Trophoblast cell (in vitro differentiated cells and primary cell): ENCODE measurements around the gene SLC27A2.

Experiments used
- DNase-seq, 2 donors: peaks; one replicate each; pipeline ENCODE4 v3.0.0-alpha.2; 2016
- H2AFZ ChIP-seq: 2 replicates; pipeline ENCODE4 v1.6.1; 2013; ENCODE audit warnings: low read length, moderate library complexity, mild to moderate bottlenecking; ENCODE audit not compliant: insufficient read depth, poor library complexity
- H2AK5ac ChIP-seq: 2 replicates; pipeline ENCODE4 v1.6.1; 2013; ENCODE audit warnings: mild to moderate bottlenecking, low read length
- H2BK120ac ChIP-seq: 2 replicates; pipeline ENCODE4 v1.6.1; 2013; ENCODE audit warnings: low read length, mild to moderate bottlenecking, moderate library complexity; ENCODE audit not compliant: insufficient read depth, poor library complexity
- H2BK12ac ChIP-seq: 2 replicates; pipeline ENCODE4 v1.6.1; 2013; ENCODE audit warnings: mild to moderate bottlenecking, low read length, moderate library complexity
- H2BK5ac ChIP-seq: 2 replicates; pipeline ENCODE4 v1.6.1; 2013; ENCODE audit warnings: low read length, low read depth, moderate library complexity, mild to moderate bottlenecking; ENCODE audit not compliant: poor library complexity
- H3K14ac ChIP-seq: 2 replicates; pipeline ENCODE4 v1.6.1; 2013; ENCODE audit warnings: mild to moderate bottlenecking, low read length
- H3K18ac ChIP-seq: 2 replicates; pipeline ENCODE4 v1.6.1; 2013; ENCODE audit warnings: mild to moderate bottlenecking, low read length
- H3K23ac ChIP-seq: 2 replicates; pipeline ENCODE4 v1.6.1; 2013; ENCODE audit warnings: low read length
- H3K27ac ChIP-seq: 2 replicates; pipeline ENCODE4 v1.5.1; 2013; ENCODE audit warnings: low read depth, mild to moderate bottlenecking, inconsistent platforms, low read length, moderate library complexity
- H3K27me3 ChIP-seq: 2 replicates; pipeline ENCODE4 v1.6.1; 2013; ENCODE audit warnings: inconsistent platforms, mild to moderate bottlenecking, low read length, moderate library complexity; ENCODE audit not compliant: insufficient read depth
- H3K36me3 ChIP-seq, 2 experiments: 1 replicate in 1 of 2; 2 replicates in 1 of 2; pipeline ENCODE4 v1.6.1; 2013; ENCODE audit warnings: low read length in 2 of 2, mild to moderate bottlenecking in 2 of 2, moderate library complexity in 1 of 2; ENCODE audit not compliant: insufficient read depth in 2 of 2, control insufficient read depth in 1 of 2
- H3K4ac ChIP-seq: 2 replicates; pipeline ENCODE4 v1.6.1; 2013; ENCODE audit warnings: low read depth, mild to moderate bottlenecking, low read length, moderate library complexity
- H3K4me1 ChIP-seq, 2 experiments: 1 replicate in 1 of 2; 2 replicates in 1 of 2; pipeline ENCODE4 v1.6.1; 2013; ENCODE audit warnings: low read length in 2 of 2, mild to moderate bottlenecking in 2 of 2, moderate library complexity in 1 of 2; ENCODE audit not compliant: insufficient read depth in 2 of 2, control insufficient read depth in 1 of 2
- H3K4me2 ChIP-seq: 2 replicates; pipeline ENCODE4 v1.6.1; 2013; ENCODE audit warnings: inconsistent platforms, mild to moderate bottlenecking, low read length, moderate library complexity
- H3K4me3 ChIP-seq: 2 replicates; pipeline ENCODE4 v1.5.1; 2013; ENCODE audit warnings: mild to moderate bottlenecking, low read depth, low read length, inconsistent platforms
- H3K79me1 ChIP-seq: one replicate; pipeline ENCODE4 v1.6.1; 2013; ENCODE audit warnings: low read length
- H3K79me2 ChIP-seq: 2 replicates; pipeline ENCODE4 v1.6.1; 2013; ENCODE audit warnings: low read length, mild to moderate bottlenecking; ENCODE audit not compliant: control insufficient read depth, insufficient read depth, poor library complexity
- H3K9ac ChIP-seq: 2 replicates; pipeline ENCODE4 v1.6.1; 2013; ENCODE audit warnings: mild to moderate bottlenecking, low read length
- H3K9me3 ChIP-seq: 2 replicates; pipeline ENCODE4 v1.6.1; 2013; ENCODE audit warnings: low read depth, mild to moderate bottlenecking, control low read depth, inconsistent platforms, low read length; ENCODE audit not compliant: insufficient read depth
- H4K12ac ChIP-seq: 2 replicates; pipeline ENCODE4 v1.6.1; 2013; ENCODE audit warnings: low read depth, mild to moderate bottlenecking, low read length, moderate library complexity
- H4K8ac ChIP-seq: 2 replicates; pipeline ENCODE4 v1.6.1; 2013; ENCODE audit warnings: low read depth, mild to moderate bottlenecking, low read length, moderate library complexity
- H4K91ac ChIP-seq: one replicate; pipeline ENCODE4 v1.6.1; 2013; ENCODE audit warnings: low read depth, mild to moderate bottlenecking, low read length, moderate library complexity
- WGBS: extraction: QIAGEN DNeasy Blood & Tissue Kit; methylation state at CpG from one replicate; pipeline ENCODE4 v1.1.7; 2013; ENCODE audit warnings: missing lambda C conversion rate; ENCODE audit not compliant: insufficient read length, insufficient coverage; ENCODE audit errors: extremely low coverage; 5-methylcytosine and 5-hydroxymethylcytosine counted together

Gene SLC27A2

DNA sequence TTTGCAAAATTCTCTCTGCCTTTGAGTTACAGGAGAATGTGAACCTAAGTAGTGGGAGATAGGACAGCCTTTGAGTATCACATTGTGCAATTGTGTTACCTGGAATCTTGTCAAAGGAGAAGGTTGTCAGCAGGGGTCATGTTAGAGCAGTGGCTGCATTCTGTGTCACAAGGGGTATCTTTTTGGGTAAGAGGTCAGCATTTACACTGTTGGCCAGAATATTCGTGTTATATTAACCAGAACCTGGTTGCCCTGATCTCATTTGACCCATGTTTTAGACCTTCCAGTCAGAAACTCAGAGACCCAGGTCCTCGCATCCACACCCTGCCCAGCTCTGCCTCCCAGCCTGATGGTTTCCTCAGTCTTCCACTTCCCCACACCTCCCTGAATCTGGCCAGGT, 56.3 kb downstream of the SLC27A2 start:
- no peak overlapping the region for H4K8ac ChIP-seq
- H2BK120ac ChIP-seq: no peak overlapping the region
- H3K79me2 ChIP-seq: no peaks in the 10 kb centered on the region
- no peaks in the 10 kb centered on the region for H3K27me3 ChIP-seq
- H3K9me3 ChIP-seq: no peaks in the 10 kb centered on the region
- no peak overlapping the region for H3K4me2 ChIP-seq
- H4K12ac ChIP-seq: no peak overlapping the region
- no peak overlapping the region for H3K4ac ChIP-seq
- H2AK5ac ChIP-seq: no peak overlapping the region
- H3K4me3 ChIP-seq: no peak overlapping the region
- no peak overlapping the region for H2BK5ac ChIP-seq
- H2AFZ ChIP-seq: no peak overlapping the region
- DNase-seq: no peak
- H2BK12ac ChIP-seq: no peak overlapping the region
- no peak overlapping the region for H3K9ac ChIP-seq
- no peak overlapping the region for H3K18ac ChIP-seq
- no CpG with 5 or more reads among the region's 2 CpGs for WGBS
- no peak overlapping the region for H3K23ac ChIP-seq
- H3K4me1 ChIP-seq: no peaks in the 10 kb centered on the region
- no peaks in the 10 kb centered on the region for H3K36me3 ChIP-seq
- no peak overlapping the region for H3K27ac ChIP-seq
- no peaks in the 10 kb centered on the region for H3K79me1 ChIP-seq
- H3K14ac ChIP-seq: no peak overlapping the region
- H4K91ac ChIP-seq: no peak overlapping the region

DNA sequence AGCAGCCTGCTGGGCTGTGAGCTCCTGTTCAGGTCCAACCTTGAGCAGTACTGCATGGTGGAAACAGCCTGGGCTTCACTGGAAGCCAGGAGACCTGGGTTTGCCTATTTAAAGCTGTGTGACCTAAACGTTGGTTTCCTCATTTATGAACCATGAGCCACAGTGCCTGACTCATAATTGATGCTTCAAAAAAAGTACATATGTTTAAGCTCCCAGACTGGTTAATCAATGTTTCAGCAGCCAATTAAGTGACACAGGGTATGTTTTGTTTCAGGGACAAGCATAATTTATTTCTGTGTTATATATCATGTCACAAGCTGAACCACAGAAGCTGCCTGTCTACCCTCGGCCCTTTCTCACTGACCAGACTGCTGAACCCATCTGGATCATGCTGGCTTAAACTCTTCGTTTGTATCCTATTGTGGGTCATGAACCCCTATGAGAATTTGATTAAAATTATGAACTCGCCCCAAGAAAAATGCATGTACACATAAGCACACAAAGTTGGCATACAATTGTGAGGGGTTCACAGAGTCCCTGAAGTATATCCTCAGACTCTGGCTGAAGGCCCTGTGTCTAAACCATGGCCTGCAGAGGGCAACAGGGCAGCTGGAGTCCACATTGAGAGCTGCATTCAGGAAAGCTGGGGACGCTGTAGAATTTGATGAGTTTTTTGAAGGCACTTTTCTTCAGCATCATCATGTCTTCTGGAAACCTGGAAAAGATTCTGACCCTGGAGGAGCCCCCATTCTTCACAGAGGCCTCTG, 59.9 kb downstream of the SLC27A2 start:
- Histone ChIP-seq H4K12ac (no peak overlapping the region), H3K79me2 (no peaks in the 10 kb centered on the region), H2BK12ac (no peak overlapping the region), H3K4me1 (no peaks in the 10 kb centered on the region), H3K14ac (no peak overlapping the region), H3K23ac (no peak overlapping the region), H3K27ac (no peak overlapping the region), H3K27me3 (no peaks in the 10 kb centered on the region), H2AFZ (no peak overlapping the region), H2BK120ac (no peak overlapping the region), H3K9ac (no peak overlapping the region), H4K8ac (no peak overlapping the region), H2AK5ac (no peak overlapping the region), H4K91ac (no peak overlapping the region), H2BK5ac (no peak overlapping the region), H3K18ac (no peak overlapping the region), H3K79me1 (no peaks in the 10 kb centered on the region), H3K36me3 (no peaks in the 10 kb centered on the region), H3K4me3 (no peak overlapping the region), H3K9me3 (no peaks in the 10 kb centered on the region), H3K4ac (no peak overlapping the region), H3K4me2 (no peak overlapping the region)
- DNase-seq: no peak
- no CpG with 5 or more reads among the region's 5 CpGs for WGBS

GRCh38 chr15:50244153-50244552, 62.2 kb downstream of the SLC27A2 start:
- no peak overlapping the region for H3K4me3 ChIP-seq

DNA sequence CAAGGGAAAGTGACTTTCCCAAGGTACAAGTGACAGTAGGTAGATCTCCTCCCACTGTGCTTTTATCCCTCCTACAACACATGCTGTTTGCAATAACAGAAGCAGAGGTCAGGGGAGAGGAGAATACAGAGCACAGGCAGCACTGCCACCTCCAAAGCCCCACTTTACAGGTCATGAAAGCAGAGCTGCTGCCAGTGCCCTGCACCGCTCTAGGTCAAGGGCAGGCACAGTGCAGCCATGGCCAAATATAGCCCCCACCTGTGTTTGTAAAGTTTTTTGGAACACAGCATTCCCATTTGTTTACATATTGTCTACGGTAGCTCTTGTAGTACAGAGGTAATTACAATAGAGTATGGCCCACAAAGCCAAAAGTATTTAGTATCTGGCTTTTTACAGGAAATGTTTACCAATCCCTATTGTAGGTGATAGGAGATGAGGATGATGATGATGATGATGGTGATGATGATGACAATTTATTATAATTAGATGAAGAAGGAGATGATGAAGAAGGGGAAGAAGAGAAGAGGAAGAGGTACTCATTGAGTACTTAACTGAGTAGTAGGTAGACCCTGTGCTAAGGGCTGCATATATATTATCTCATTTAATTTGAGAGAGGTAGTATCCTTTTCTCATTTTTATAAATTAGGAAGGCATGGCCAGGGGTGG, 63.1 kb downstream of the SLC27A2 start:
- Histone ChIP-seq H3K27me3 (no peaks in the 10 kb centered on the region), H3K79me2 (no peaks in the 10 kb centered on the region), H2BK12ac (no peak overlapping the region), H2AFZ (no peak overlapping the region), H3K14ac (no peak overlapping the region), H3K9me3 (no peaks in the 10 kb centered on the region), H2BK5ac (no peak overlapping the region), H2AK5ac (no peak overlapping the region), H3K4ac (no peak overlapping the region), H2BK120ac (no peak overlapping the region), H3K18ac (no peak overlapping the region), H4K8ac (no peak overlapping the region), H3K4me2 (no peak overlapping the region), H4K12ac (no peak overlapping the region), H3K4me1 (peaks cover 4 to 17% of the 10 kb centered on the region in 2 experiments), H4K91ac (no peak overlapping the region), H3K4me3 (no peak overlapping the region), H3K9ac (no peak overlapping the region), H3K23ac (no peak overlapping the region), H3K79me1 (peaks cover 5% of the 10 kb centered on the region), H3K27ac (no peak overlapping the region), H3K36me3 (no peaks in the 10 kb centered on the region)
- WGBS: no CpG with 5 or more reads among the region's 2 CpGs
- no peak for DNase-seq

More at GRCh38 chr15:50244153-50244552, 62.2 kb downstream of the SLC27A2 start:
- Histone ChIP-seq H3K14ac (no peak overlapping the region), H2AFZ (no peak overlapping the region), H4K91ac (no peak overlapping the region), H2BK120ac (no peak overlapping the region), H4K8ac (no peak overlapping the region), H3K4me1 (peaks cover 4 to 15% of the 10 kb centered on the region in 2 experiments), H3K23ac (no peak overlapping the region), H3K9me3 (no peaks in the 10 kb centered on the region), H3K27ac (no peak overlapping the region), H3K18ac (no peak overlapping the region), H3K79me2 (no peaks in the 10 kb centered on the region), H2BK5ac (no peak overlapping the region), H3K27me3 (no peaks in the 10 kb centered on the region), H2AK5ac (no peak overlapping the region), H3K9ac (no peak overlapping the region), H3K36me3 (no peaks in the 10 kb centered on the region), H3K4ac (no peak overlapping the region), H4K12ac (no peak overlapping the region), H3K79me1 (peaks cover 5% of the 10 kb centered on the region), H3K4me2 (no peak overlapping the region), H2BK12ac (no peak overlapping the region)
- no CpG with 5 or more reads among the region's 1 CpG for WGBS
- DNase-seq: no peak
